Panc1 (cell line): ENCODE data around the gene FAM83G.

ENCODE experiments used
- POLR2AphosphoS5 ChIP-seq: IDR thresholded peaks from 2 replicates; pipeline ENCODE4 v1.6.1; 2012; ENCODE audit warnings: mild to moderate bottlenecking, low read depth, low read length, moderate library complexity
- TF ChIP-seq, protein P1 (sequence below): fragments of 450-650 bp; IDR thresholded peaks from 2 replicates; pipeline ENCODE4 v1.5.1; 2017; ENCODE audit warnings: mild to moderate bottlenecking

DNA sequence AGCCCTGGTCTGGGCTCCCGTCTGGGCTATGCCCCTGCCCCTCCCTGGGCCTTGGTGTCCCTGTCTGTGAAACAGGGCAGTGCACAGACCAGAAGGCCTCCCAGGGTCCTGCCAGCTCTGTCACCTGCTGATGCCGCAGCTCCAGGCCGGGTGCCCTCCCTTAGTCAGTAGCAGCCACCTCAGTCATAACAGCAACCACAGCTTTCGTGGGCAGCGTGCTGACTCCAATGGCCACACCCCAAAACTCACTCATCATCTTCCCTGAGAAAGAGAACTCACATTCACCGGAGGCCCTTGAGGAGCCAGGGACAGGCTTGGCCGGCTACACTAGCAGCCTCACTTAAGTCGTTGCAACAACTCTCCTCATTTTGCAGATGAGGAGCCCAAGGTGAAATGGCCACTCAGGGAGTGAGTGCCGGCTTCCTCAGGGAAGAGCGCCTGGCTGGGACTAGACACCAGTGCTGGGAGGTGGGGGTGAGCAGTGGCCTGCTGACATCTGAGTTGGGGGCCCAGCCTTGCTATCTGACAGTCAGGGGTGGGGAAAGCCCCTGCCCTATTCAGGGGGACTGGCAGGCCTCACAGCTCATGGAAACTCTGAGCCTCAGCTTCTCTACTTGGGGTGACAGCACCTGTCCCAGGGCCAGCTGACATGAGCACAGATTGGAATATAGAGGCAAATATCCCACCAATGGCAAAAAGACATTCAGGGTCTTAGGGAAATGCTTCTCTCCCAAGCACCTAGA, 30.0 kb downstream of the FAM83G start:
- TF ChIP-seq, protein P1, sequence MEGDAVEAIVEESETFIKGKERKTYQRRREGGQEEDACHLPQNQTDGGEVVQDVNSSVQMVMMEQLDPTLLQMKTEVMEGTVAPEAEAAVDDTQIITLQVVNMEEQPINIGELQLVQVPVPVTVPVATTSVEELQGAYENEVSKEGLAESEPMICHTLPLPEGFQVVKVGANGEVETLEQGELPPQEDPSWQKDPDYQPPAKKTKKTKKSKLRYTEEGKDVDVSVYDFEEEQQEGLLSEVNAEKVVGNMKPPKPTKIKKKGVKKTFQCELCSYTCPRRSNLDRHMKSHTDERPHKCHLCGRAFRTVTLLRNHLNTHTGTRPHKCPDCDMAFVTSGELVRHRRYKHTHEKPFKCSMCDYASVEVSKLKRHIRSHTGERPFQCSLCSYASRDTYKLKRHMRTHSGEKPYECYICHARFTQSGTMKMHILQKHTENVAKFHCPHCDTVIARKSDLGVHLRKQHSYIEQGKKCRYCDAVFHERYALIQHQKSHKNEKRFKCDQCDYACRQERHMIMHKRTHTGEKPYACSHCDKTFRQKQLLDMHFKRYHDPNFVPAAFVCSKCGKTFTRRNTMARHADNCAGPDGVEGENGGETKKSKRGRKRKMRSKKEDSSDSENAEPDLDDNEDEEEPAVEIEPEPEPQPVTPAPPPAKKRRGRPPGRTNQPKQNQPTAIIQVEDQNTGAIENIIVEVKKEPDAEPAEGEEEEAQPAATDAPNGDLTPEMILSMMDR, result no peak
- TF ChIP-seq POLR2AphosphoS5, result no peak
